Neural progenitor cell (in vitro differentiated cells): ENCODE measurements around the gene OTOP3.

Experiments
- CTCF ChIP-seq: fragments of 200-600 bp; sonication (generic); IDR thresholded peaks from 2 replicates; pipeline ENCODE4 v1.5.1; 2017; ENCODE audit warnings: antibody characterized with exemption, mild to moderate bottlenecking
- EZH2 ChIP-seq: fragments of 200-600 bp; sonication (generic); IDR thresholded peaks from 2 replicates; pipeline ENCODE4 v1.6.1; 2017; ENCODE audit warnings: antibody characterized with exemption, mild to moderate bottlenecking, moderate library complexity
- EZH2phosphoT487 ChIP-seq: fragments of 200-600 bp; sonication (generic); IDR thresholded peaks from 2 replicates; pipeline ENCODE4 v1.6.1; 2017; ENCODE audit warnings: antibody characterized with exemption

GRCh38 chr17:74951065-74951464, 15.4 kb downstream of the OTOP3 start:
- TF ChIP-seq CTCF (no peak), EZH2phosphoT487 (no peak), EZH2 (no peak)
